ENCODE results near the gene FKBP6. TPM values are rescaled to one million over a fixed set of nuclear protein-coding genes. Genes with fewer than 3 reads are reported as not detected.
"Not testable (repeated sequence)": the region's sequence is repeated elsewhere in the genome, so short reads cannot be mapped to it uniquely, and the experiment has no call there.

Gene FKBP6
- total RNA-seq, 4 donors from 2014 or later: not detected

- H3K4me1 ChIP-seq: peaks cover 7 to 14% (median 11%) of the 10 kb centered on the region in 4 donors
- intact Hi-C loops (cut with DNase I): no loop called here
- H3K9me3 ChIP-seq: no peaks in the 10 kb centered on the region
- peaks cover 0 to 21% (median 0%) of the 10 kb centered on the region in 4 donors for H3K27me3 ChIP-seq
- no peak for DNase-seq (ENCODE audit: extremely low spot score)
- H3K36me3 ChIP-seq: no peaks in the 10 kb centered on the region
- no peak for TF ChIP-seq CTCF (IDR thresholded peaks at IDR 0.05)
- no peak for TF ChIP-seq EP300 (IDR thresholded peaks at IDR 0.05)
- no peak for TF ChIP-seq POLR2A (IDR thresholded peaks at IDR 0.05; ENCODE audit: low read depth)
- no peak for TF ChIP-seq POLR2AphosphoS5 (IDR thresholded peaks at IDR 0.05)
- 86% methylated on average over 11 of the region's 11 CpGs for WGBS
- no peak overlapping the region for H3K4me3 ChIP-seq
- peak overlapping the region in 1 of 4 donors; percentile 3 for H3K27ac ChIP-seq (replicated peaks in 1 of 4)
These were observed 31.3 kb downstream of the FKBP6 start for GRCh38 chr7:73359306-73359705.

GRCh38 chr7:73359746-73360375, 31.9 kb downstream of the FKBP6 start:
- Histone ChIP-seq H3K27ac (replicated peaks in 1 of 4) (no peak overlapping the region), H3K4me3 (no peak overlapping the region), H3K9me3 (no peaks in the 10 kb centered on the region), H3K27me3 (peaks cover 0 to 23% (median 0%) of the 10 kb centered on the region in 4 donors), H3K4me1 (peaks cover 7 to 14% (median 11%) of the 10 kb centered on the region in 4 donors), H3K36me3 (no peaks in the 10 kb centered on the region)
- WGBS: 96% methylated on average over 11 of the region's 13 CpGs
- DNase-seq (ENCODE audit: extremely low spot score): no peak
- intact Hi-C loops (cut with DNase I): no loop called here
- TF ChIP-seq EP300 (IDR thresholded peaks at IDR 0.05) (no peak), POLR2AphosphoS5 (IDR thresholded peaks at IDR 0.05) (no peak), POLR2A (IDR thresholded peaks at IDR 0.05; ENCODE audit: low read depth) (no peak), CTCF (IDR thresholded peaks at IDR 0.05) (no peak)

GRCh38 chr7:73360590-73360989, 32.6 kb downstream of the FKBP6 start:
- H3K4me3 ChIP-seq; H3K27ac ChIP-seq (replicated peaks in 1 of 4); intact Hi-C loops (cut with DNase I); H3K36me3 ChIP-seq; DNase-seq (ENCODE audit: extremely low spot score); H3K9me3 ChIP-seq: not testable (repeated sequence)
- H3K27me3 ChIP-seq: peaks cover 0 to 23% (median 0%) of the 10 kb centered on the region in 4 donors
- peaks cover 7 to 14% (median 11%) of the 10 kb centered on the region in 4 donors for H3K4me1 ChIP-seq
- WGBS: 94% methylated on average over 1 of the region's 1 CpG

- Histone ChIP-seq H3K27me3 (peaks cover 0 to 23% (median 0%) of the 10 kb centered on the region in 4 donors), H3K4me3 (no peak overlapping the region), H3K4me1 (peaks cover 1 to 6% (median 5%) of the 10 kb centered on the region in 4 donors), H3K9me3 (no peaks in the 10 kb centered on the region), H3K36me3 (no peaks in the 10 kb centered on the region), H3K27ac (replicated peaks in 1 of 4) (no peak overlapping the region)
- 83% methylated on average over 19 of the region's 28 CpGs for WGBS
- DNase-seq (ENCODE audit: extremely low spot score): no peak
- intact Hi-C loops (cut with DNase I): no loop called here
- TF ChIP-seq EP300 (IDR thresholded peaks at IDR 0.05): no peak
- TF ChIP-seq POLR2A (IDR thresholded peaks at IDR 0.05; ENCODE audit: low read depth): no peak
- no peak for TF ChIP-seq POLR2AphosphoS5 (IDR thresholded peaks at IDR 0.05)
- TF ChIP-seq CTCF (IDR thresholded peaks at IDR 0.05): no peak
These were observed 35.5 kb downstream of the FKBP6 start for GRCh38 chr7:73363225-73364005.

- no peaks in the 10 kb centered on the region for H3K9me3 ChIP-seq
- H3K27ac ChIP-seq (replicated peaks in 1 of 4): no peak overlapping the region
- no peak for DNase-seq (ENCODE audit: extremely low spot score)
- H3K4me1 ChIP-seq: no peaks in the 10 kb centered on the region
- intact Hi-C loops (cut with DNase I): no loop called here
- 79% methylated on average over 8 of the region's 25 CpGs for WGBS
- H3K27me3 ChIP-seq: peaks cover 0 to 15% (median 0%) of the 10 kb centered on the region in 4 donors
- TF ChIP-seq CTCF (IDR thresholded peaks at IDR 0.05) (no peak), POLR2A (IDR thresholded peaks at IDR 0.05; ENCODE audit: low read depth) (no peak)
- H3K36me3 ChIP-seq: no peaks in the 10 kb centered on the region
- no peak overlapping the region for H3K4me3 ChIP-seq
These were observed 36.2 kb downstream of the FKBP6 start for GRCh38 chr7:73364006-73364728.
